Posterior cingulate gyrus (tissue), 11 donors: Measurements from ENCODE around the gene LHFPL6.

Source experiments
- DNase-seq, 10 donors: peaks; one replicate each; pipeline versions ENCODE4 v3.0.0 to v3.0.0-alpha.2; 2020 to 2021; ENCODE audit warnings: mixed read lengths in 3 of 10
- intact Hi-C: fragments of 100-400 bp; cut with DNase I; formaldehyde crosslinking; loops from one replicate; pipeline ENCODE4 v1.15.1; 2023

The LHFPL6 gene

GRCh38 chr13:39419876-39420275 is 183.1 kb downstream of the LHFPL6 start:
- no peak for DNase-seq
- intact Hi-C loops = loop anchor here (5.0 to 10.0 kb wide), 2 partner anchors 275 to 368 kb away; no protein-coding TSS in a partner anchor

GRCh38 chr13:39419068-39419467 is 183.9 kb downstream of the LHFPL6 start:
- intact Hi-C loops = loop anchor here (5.0 to 10.0 kb wide), 2 partner anchors 274 to 367 kb away; no protein-coding TSS in a partner anchor
- DNase-seq = no peak

GRCh38 chr13:39418424-39418823 is 184.6 kb downstream of the LHFPL6 start:
- intact Hi-C loops = loop anchor here (5.0 to 10.0 kb wide), 2 partner anchors 274 to 366 kb away; no protein-coding TSS in a partner anchor
- DNase-seq = no peak

DNA sequence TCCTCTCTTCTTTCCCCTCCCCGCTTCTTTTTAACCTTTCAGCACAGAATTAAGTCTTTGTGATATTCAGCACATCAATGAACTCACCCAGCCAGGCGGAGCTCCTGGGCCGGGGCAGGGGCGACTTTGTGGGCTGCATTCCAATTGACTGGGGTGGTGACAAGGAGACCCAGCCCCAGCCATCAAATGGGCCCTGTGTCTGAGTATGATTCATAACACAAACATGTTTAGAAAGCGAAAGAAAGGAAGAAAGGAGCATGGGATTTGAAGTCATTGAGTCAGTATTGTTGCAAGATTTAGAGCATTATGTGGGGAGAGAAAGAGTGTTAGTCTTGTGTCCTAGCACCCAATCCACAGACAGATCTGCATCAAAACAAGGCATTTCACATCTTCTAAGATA is 185.3 kb downstream of the LHFPL6 start:
- intact Hi-C loops = loop anchor here (5.0 to 10.0 kb wide), 2 partner anchors 273 to 365 kb away; no protein-coding TSS in a partner anchor
- DNase-seq = peak in 3 of 10 donors; percentile 21 to 85 (median 26)

- DNase-seq = peak in 3 of 10 donors; percentile 8 to 79 (median 27)
- intact Hi-C loops = loop anchor here (5.0 to 10.0 kb wide), 2 partner anchors 272 to 365 kb away; no protein-coding TSS in a partner anchor
Measured at GRCh38 chr13:39417131-39417530, 185.9 kb downstream of the LHFPL6 start.

DNA sequence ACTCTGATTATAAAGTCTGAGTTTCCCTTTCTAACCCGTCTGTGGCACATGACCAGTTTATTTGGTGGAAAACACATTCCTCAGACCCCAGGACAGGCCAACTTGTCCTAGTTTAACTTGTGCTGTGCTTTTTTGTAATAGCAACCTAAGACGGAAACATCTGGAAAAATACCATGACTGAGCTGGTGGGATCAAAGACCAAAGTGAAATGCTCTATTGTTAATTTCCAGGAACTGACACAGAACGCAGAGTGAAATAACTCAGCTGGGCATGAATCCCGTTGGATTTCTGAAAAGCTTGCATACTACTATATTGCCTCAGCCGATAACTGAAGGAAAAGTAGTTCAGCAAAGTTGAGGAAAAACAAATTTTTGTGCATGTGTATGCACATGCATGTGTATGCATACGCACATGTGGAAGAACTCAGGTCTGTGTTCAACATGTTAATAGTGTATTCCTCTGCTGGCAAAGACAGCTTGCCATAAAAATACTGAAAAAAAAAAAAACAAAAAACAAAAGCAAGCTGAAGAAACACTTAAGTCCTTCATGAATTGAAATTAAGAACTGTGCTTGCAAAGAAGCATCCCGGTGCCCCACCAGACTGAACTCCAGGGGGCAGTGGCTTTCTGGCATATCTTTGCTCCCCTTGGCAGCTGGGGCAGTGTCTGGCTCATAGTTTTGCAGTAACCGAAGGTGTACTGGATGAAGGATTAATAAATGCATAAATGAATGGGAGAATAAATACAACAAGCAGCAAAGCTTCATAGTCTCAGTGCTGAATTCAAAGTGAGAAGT is 187.8 kb downstream of the LHFPL6 start:
- intact Hi-C loops = loop anchor here (2.0 to 10.0 kb wide), 3 partner anchors 188 to 363 kb away; partner anchors contain the start of gene LHFPL6
- DNase-seq = peak in 7 of 10 donors; percentile 42 to 93 (median 52)

DNA sequence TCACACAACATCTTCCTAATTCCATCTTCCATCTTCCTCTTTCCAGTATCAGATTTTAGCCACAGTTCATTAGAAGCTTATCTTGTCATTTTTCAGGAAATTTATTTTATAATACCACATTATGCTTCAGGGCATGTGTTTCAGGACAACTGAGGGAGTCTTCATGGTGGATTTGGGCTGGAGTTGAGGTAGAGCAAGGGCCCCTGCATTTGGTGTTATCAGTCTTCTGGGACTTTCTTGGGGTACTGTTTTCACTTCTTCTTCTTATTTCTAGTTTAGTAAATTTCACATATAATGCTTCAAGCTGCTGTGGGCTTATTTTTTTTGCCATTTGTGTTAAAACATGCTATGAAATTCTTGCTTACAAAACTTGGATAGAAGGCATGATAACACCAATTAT is 188.7 kb downstream of the LHFPL6 start:
- intact Hi-C loops = loop anchor here (2.0 to 10.0 kb wide), 2 partner anchors 188 to 270 kb away; partner anchors contain the start of gene LHFPL6
- no peak for DNase-seq

GRCh38 chr13:39411511-39411910 is 191.5 kb downstream of the LHFPL6 start:
- no peak for DNase-seq
- intact Hi-C loops = loop anchor here (10.0 kb wide), 1 partner anchor 267 kb away; no protein-coding TSS in a partner anchor

GRCh38 chr13:39410964-39411363 is 192.0 kb downstream of the LHFPL6 start:
- DNase-seq = no peak
- intact Hi-C loops = loop anchor here (10.0 kb wide), 1 partner anchor 266 kb away; no protein-coding TSS in a partner anchor

GRCh38 chr13:39410096-39410901 is 192.7 kb downstream of the LHFPL6 start:
- DNase-seq = no peak
- intact Hi-C loops = loop anchor here (10.0 kb wide), 1 partner anchor 265 kb away; no protein-coding TSS in a partner anchor

GRCh38 chr13:39408512-39408911 is 194.5 kb downstream of the LHFPL6 start:
- DNase-seq = no peak
- intact Hi-C loops = no loop called here

DNA sequence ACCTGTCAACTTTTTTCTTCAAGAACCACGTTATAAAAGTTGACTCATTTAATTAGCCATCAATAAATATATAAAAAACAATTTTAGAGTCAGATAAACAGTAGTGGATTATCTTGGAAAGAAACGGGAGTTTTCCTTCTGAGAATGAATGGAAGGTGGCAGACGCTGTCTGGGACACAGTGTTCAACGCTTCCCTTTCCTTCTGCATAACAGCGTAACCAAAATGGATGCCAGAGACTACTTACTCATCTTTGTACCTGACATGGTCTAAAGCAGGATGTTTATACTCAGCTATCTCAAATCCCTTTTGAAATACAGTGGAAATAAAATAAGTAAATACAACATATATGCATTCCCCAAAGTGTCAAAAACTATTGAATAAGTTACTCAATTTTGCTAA is 195.2 kb downstream of the LHFPL6 start:
- DNase-seq = no peak
- intact Hi-C loops = no loop called here

- no peak for DNase-seq
- intact Hi-C loops = no loop called here
Measured at GRCh38 chr13:39407138-39407537, 195.9 kb downstream of the LHFPL6 start.

DNA sequence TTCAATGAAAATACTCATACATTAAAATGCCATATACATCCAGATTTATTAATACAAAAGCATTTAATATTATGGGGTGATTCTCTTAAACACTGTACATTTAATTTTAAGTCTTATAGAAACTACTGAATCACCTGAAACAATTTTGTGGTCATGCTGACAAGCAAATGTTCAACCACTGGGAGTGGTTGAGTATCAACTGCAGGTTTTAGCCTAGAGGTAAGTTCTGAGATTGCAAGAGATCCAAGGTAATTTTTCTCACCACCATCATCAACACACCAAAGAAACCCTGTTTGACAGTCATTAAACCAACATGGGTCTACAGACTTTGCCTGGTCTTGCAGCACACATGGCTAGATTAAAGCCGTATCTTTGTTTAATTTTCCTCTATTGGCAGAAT is 196.3 kb downstream of the LHFPL6 start:
- intact Hi-C loops = no loop called here
- DNase-seq = no peak

GRCh38 chr13:39405596-39406205 is 197.3 kb downstream of the LHFPL6 start:
- intact Hi-C loops = no loop called here
- no peak for DNase-seq

- intact Hi-C loops = no loop called here
Measured at GRCh38 chr13:39405107-39405506, 197.9 kb downstream of the LHFPL6 start.

DNA sequence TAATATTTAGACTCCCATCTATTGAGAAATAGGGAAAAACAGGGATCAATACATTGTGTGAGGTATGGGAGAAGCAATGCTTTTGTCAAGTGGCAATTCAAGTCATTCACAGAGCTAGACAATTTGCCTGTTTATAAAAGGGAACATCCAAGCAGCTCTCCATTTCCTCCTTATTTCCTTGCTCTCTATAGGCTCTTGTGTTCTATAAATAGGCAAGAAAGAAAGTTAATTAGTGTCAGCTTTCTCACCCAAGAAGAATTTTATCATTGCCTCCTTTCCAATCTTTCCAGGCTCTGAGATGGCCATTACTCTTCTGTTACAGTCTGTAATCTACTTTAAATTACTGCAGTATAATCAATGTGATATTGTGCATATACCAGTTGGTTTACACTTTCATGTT is 199.9 kb downstream of the LHFPL6 start:
- intact Hi-C loops = no loop called here
- no peak for DNase-seq

More at GRCh38 chr13:39405107-39405506, 197.9 kb downstream of the LHFPL6 start:
- no peak for DNase-seq

DNA sequence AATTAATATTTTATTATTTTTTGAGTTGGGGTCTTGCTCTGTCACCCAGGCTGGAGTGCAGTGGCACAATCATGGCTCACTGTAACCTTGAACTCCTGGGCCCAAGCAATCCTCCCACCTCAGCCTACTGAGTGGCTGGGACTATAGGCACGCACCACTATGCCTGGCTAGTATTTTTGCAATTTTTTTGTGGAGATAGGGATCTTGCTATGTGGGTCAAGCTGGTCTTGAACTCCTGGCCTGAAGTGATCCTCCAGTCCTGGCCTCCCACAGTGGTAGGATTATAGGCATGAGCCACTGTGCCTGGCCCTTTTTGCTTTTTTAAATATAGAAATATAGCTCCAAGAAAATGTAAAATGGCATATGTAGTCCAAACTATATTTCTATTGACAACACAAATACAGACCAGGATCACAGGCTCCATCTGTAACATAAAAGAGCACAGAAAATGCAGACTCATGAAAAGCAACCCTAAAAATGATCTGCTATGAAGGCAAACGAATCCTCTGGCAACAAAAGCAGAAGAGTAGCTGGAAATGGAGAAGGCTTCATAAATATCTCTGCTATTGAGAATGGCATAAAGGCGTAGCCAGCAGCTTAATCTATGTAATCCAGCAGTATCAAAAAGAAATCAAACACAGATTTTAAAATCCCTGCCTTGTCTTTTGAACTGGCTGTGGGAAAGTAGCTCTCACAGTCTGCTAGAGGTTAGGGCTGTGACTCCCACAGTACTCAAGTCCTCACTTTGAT is 200.6 kb downstream of the LHFPL6 start:
- intact Hi-C loops = no loop called here
- no peak for DNase-seq

- intact Hi-C loops = no loop called here
- no peak for DNase-seq
Measured at GRCh38 chr13:39401756-39402155, 201.2 kb downstream of the LHFPL6 start.
